HFFc6 (cell line): Measurements from ENCODE around the gene SCIN. TPM values are rescaled to one million over a fixed set of nuclear protein-coding genes. Genes with fewer than 3 reads are reported as not detected.
"Not testable (repeated sequence)": the region's sequence is repeated elsewhere in the genome, so short reads cannot be mapped to it uniquely, and the experiment has no call there.

Source experiments
- DNase-seq: peaks from one replicate; pipeline ENCODE4 v3.0.0-alpha.2; 2018
- H3K27ac Mint-ChIP-seq: 2 replicates; pipeline ENCODE4 v1.8.0; 2020; ENCODE audit warnings: mild to moderate bottlenecking, mixed read lengths
- H3K27me3 Mint-ChIP-seq: 2 replicates; pipeline ENCODE4 v1.8.0; 2021; ENCODE audit warnings: mild to moderate bottlenecking, moderate library complexity, mixed read lengths; ENCODE audit not compliant: insufficient read depth
- H3K36me3 Mint-ChIP-seq: 2 replicates; pipeline ENCODE4 v1.8.0; 2021; ENCODE audit warnings: low read depth, mixed read lengths
- H3K4me1 Mint-ChIP-seq: 2 replicates; pipeline ENCODE4 v1.8.0; 2020; ENCODE audit warnings: low read depth, mixed read lengths
- H3K4me3 Mint-ChIP-seq: 2 replicates; pipeline ENCODE4 v1.8.0; 2020; ENCODE audit warnings: mild to moderate bottlenecking, moderate library complexity, mixed read lengths
- H3K9me3 Mint-ChIP-seq: 2 replicates; pipeline ENCODE4 v1.8.0; 2020; ENCODE audit warnings: mild to moderate bottlenecking, mixed read lengths
- long read RNA-seq: library from polyadenylated mRNA; unstranded; transcript quantifications from one replicate; pipeline ENCODE4 v2.0.0, GENCODE V29; 2019
- total RNA-seq, 6 experiments: library from RNA; stranded (reverse); fragmentation: NEBNext Ultra II Directional; extraction: Animal tissue kit (Norgen Biotek cat#: 25700); gene quantifications; 2 replicates in 1 of 6; 3 replicates in 5 of 6; pipeline ENCODE4 v1.2.3, GENCODE V29; 2021
- TF ChIP-seq, protein P1 (sequence below): fragments of 200-600 bp; sonication (generic); IDR thresholded peaks from 2 replicates; pipeline ENCODE4 v1.5.0; 2021; ENCODE audit warnings: antibody characterized with exemption, mild to moderate bottlenecking

Gene SCIN
- 10 to 100 TPM in 4 of 6 experiments, 1 to 10 TPM in 1, under 1 TPM in 1; 0.92 to 50.8 (median 47.4) TPM for total RNA-seq
- long read RNA-seq, full-length matches to known transcripts: 3 of 3 reads
- long read RNA-seq, partial matches to known transcripts: 0 of 3 reads
- long read RNA-seq, other reads (novel, unspliced or antisense): 0 of 3 reads

GRCh38 chr7:12570534-12571461 is at the start of gene SCIN:
SCIN (plus strand) TSS chr7:12570720; CDS start chr7:12570787, 67 bp downstream.
- Mint-ChIP-seq H3K36me3 (no peaks in the 10 kb centered on the region), H3K27me3 (no peaks in the 10 kb centered on the region; the same call in 1 of the 2 replicates), H3K4me3 (peak within 1 kb of the TSS; percentile 87), H3K4me1 (peaks cover 49% of the 10 kb centered on the region), H3K9me3 (no peaks in the 10 kb centered on the region), H3K27ac (peak within 1 kb of the TSS; percentile 72; the same call in 1 of the 2 replicates)
- no peak for DNase-seq
- TF ChIP-seq, protein P1, sequence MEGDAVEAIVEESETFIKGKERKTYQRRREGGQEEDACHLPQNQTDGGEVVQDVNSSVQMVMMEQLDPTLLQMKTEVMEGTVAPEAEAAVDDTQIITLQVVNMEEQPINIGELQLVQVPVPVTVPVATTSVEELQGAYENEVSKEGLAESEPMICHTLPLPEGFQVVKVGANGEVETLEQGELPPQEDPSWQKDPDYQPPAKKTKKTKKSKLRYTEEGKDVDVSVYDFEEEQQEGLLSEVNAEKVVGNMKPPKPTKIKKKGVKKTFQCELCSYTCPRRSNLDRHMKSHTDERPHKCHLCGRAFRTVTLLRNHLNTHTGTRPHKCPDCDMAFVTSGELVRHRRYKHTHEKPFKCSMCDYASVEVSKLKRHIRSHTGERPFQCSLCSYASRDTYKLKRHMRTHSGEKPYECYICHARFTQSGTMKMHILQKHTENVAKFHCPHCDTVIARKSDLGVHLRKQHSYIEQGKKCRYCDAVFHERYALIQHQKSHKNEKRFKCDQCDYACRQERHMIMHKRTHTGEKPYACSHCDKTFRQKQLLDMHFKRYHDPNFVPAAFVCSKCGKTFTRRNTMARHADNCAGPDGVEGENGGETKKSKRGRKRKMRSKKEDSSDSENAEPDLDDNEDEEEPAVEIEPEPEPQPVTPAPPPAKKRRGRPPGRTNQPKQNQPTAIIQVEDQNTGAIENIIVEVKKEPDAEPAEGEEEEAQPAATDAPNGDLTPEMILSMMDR: no peak

DNA sequence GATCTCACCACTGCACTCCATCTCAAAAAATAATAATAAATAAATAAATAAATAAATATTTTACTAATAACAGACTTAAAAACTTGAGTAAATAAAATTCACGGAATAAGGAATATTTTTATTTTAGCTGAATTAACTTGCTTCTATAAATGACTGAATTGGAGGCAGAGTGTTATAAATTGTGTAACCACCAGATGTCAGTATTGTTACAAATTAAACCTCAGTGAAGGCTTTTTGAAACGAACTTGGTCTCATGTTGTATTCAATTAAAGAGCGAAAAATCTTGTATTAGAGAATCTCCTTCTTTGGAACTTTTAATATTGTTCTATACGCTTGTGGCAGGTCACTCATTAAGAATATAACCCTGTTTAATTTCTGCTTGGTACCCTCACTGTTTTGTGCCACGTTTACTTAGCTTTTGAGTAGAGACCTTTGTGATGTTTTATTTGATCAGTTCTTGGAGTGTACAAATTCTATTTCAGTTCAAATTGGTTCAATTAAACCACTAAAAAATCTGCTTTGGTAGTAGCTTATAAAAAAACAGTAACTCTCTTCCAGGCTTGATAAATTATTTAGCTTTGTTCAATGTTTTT is 45.6 kb upstream of the SCIN start:
- Mint-ChIP-seq H3K4me3 (peak overlapping the region; percentile 57), H3K27ac (peak overlapping the region; percentile 52), H3K36me3 (no peaks in the 10 kb centered on the region), H3K9me3 (no peaks in the 10 kb centered on the region), H3K4me1 (peaks cover 8% of the 10 kb centered on the region), H3K27me3 (no peaks in the 10 kb centered on the region)
- DNase-seq: peak; percentile 75
- TF ChIP-seq, protein P1: peak; percentile 92

DNA sequence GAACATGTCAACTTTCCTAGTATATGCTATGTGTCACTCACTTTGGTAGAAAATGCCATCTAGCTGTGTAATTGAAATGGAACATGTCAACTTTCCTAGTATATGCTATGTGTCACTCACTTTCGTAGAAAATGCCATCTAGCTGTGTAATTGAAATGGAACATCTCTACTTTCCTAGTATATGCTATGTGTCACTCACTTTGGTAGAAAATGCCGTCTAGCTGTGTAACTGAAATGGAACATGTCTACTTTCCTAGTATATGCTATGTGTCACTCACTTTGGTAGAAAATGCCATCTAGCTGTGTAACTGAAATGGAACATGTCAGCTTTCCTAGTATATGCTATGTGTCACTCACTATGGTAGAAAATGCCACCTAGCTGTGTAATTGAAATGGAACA is 43.8 kb upstream of the SCIN start:
- DNase-seq, H3K9me3 Mint-ChIP-seq, H3K4me3 Mint-ChIP-seq, H3K4me1 Mint-ChIP-seq, H3K36me3 Mint-ChIP-seq, H3K27ac Mint-ChIP-seq, H3K27me3 Mint-ChIP-seq: not testable (repeated sequence)

- H3K9me3 Mint-ChIP-seq, DNase-seq, H3K27ac Mint-ChIP-seq, H3K4me1 Mint-ChIP-seq, H3K27me3 Mint-ChIP-seq, H3K36me3 Mint-ChIP-seq, H3K4me3 Mint-ChIP-seq: not testable (repeated sequence)
Measured at GRCh38 chr7:12527670-12528069, 42.9 kb upstream of the SCIN start.

- Mint-ChIP-seq H3K9me3 (peaks cover 2% of the 10 kb centered on the region; the same call in 1 of the 2 replicates), H3K27ac (no peak overlapping the region), H3K36me3 (no peaks in the 10 kb centered on the region; the same call in 1 of the 2 replicates), H3K4me1 (peaks cover 4% of the 10 kb centered on the region), H3K27me3 (no peaks in the 10 kb centered on the region; the same call in 1 of the 2 replicates), H3K4me3 (no peak overlapping the region)
- TF ChIP-seq, protein P1: no peak
- no peak for DNase-seq
Measured at GRCh38 chr7:12529971-12530710, 40.4 kb upstream of the SCIN start.

GRCh38 chr7:12531784-12532183 is 38.7 kb upstream of the SCIN start:
- H3K27ac Mint-ChIP-seq: no peak overlapping the region
- H3K36me3 Mint-ChIP-seq: peaks cover 6% of the 10 kb centered on the region
- H3K4me1 Mint-ChIP-seq: no peaks in the 10 kb centered on the region
- H3K4me3 Mint-ChIP-seq: no peak overlapping the region
- peaks cover 16% of the 10 kb centered on the region for H3K9me3 Mint-ChIP-seq
- no peaks in the 10 kb centered on the region; the same call in 1 of the 2 replicates for H3K27me3 Mint-ChIP-seq
- TF ChIP-seq, protein P1: no peak
- no peak for DNase-seq
